ENCODE measurements around the gene CACNA1C.

The CACNA1C gene

GRCh38 chr12:2523317-2523716, 470.5 kb downstream of the CACNA1C start:
- no peak for TF ChIP-seq CTCF (conservative IDR thresholded peaks at IDR 0.05; ENCODE audit: low read depth, low read length)
- no peak overlapping the region for H3K4me3 ChIP-seq (ENCODE audit: low read depth, low read length)
- no peak for DNase-seq (ENCODE audit: low read depth)

GRCh38 chr12:2523844-2524243, 471.1 kb downstream of the CACNA1C start:
- no peak for DNase-seq (ENCODE audit: low read depth)
- no peak for TF ChIP-seq CTCF (conservative IDR thresholded peaks at IDR 0.05; ENCODE audit: low read depth, low read length)

GRCh38 chr12:2526371-2526770, 473.6 kb downstream of the CACNA1C start:
- H3K4me3 ChIP-seq (ENCODE audit: low read depth, low read length), result no peak overlapping the region
- DNase-seq (ENCODE audit: low read depth), result no peak
- TF ChIP-seq CTCF (conservative IDR thresholded peaks at IDR 0.05; ENCODE audit: low read depth, low read length), result no peak

More at GRCh38 chr12:2523844-2524243, 471.1 kb downstream of the CACNA1C start:
- H3K4me3 ChIP-seq (ENCODE audit: low read depth, low read length), result no peak overlapping the region

GRCh38 chr12:2528001-2528400, 475.2 kb downstream of the CACNA1C start:
- no peak for TF ChIP-seq CTCF (conservative IDR thresholded peaks at IDR 0.05; ENCODE audit: low read depth, low read length)
- H3K4me3 ChIP-seq (ENCODE audit: low read depth, low read length), result no peak overlapping the region
- DNase-seq (ENCODE audit: low read depth), result no peak

- no peak for DNase-seq (ENCODE audit: low read depth)
- no peak overlapping the region for H3K4me3 ChIP-seq (ENCODE audit: low read depth, low read length)
- no peak for TF ChIP-seq CTCF (conservative IDR thresholded peaks at IDR 0.05; ENCODE audit: low read depth, low read length)
Measured at GRCh38 chr12:2529807-2530206, 477.0 kb downstream of the CACNA1C start.

GRCh38 chr12:2531371-2531770, 478.6 kb downstream of the CACNA1C start:
- no peak for TF ChIP-seq CTCF (conservative IDR thresholded peaks at IDR 0.05; ENCODE audit: low read depth, low read length)
- DNase-seq (ENCODE audit: low read depth), result no peak
- H3K4me3 ChIP-seq (ENCODE audit: low read depth, low read length), result no peak overlapping the region

- H3K4me3 ChIP-seq (ENCODE audit: low read depth, low read length), result no peak overlapping the region
- TF ChIP-seq CTCF (conservative IDR thresholded peaks at IDR 0.05; ENCODE audit: low read depth, low read length), result no peak
- no peak for DNase-seq (ENCODE audit: low read depth)
Measured at GRCh38 chr12:2533036-2533435, 480.2 kb downstream of the CACNA1C start.

Measured in choroid plexus epithelial cell (primary cell).